K562 (cell line): ENCODE results near the gene MSH3. TPM values are rescaled to one million over a fixed set of nuclear protein-coding genes. Genes with fewer than 3 reads are reported as not detected.

Experiments
- ATAC-seq: fragments of 200-7000 bp; cut with Tn5 transposase; 3 replicates; pipeline ENCODE4 v1.9.1; 2020; ENCODE audit warnings: moderate library complexity
- BruUV-seq: library from RNA; stranded (reverse); fragments of 400-500 nt; replicated peaks from 2 replicates; lab custom pipeline; 2021; lab: Mats Ljungman, UMichigan
- CTCF ChIA-PET: fragments of 300-600 bp; formaldehyde crosslinking; extraction: SDS; loops from one replicate; lab custom pipeline; 2021; ENCODE audit warnings: low intra/inter-chr PET ratio; lab: Yijun Ruan, JAX
- POLR2A ChIA-PET: fragments of 300-600, 350-650 bp; sonication (Branson Sonifier 250); formaldehyde crosslinking; extraction: SDS; loops from one replicate; lab custom pipeline; 2021; ENCODE audit warnings: antibody characterized with exemption, inconsistent platforms; lab: Yijun Ruan, JAX
- DNase-seq, 4 experiments: peaks; one replicate each; pipeline versions ENCODE4 v3.0.0 to v3.0.0-alpha.2; 2011 to 2018; ENCODE audit warnings: low spot score in 3 of 4, mixed read lengths in 3 of 4; ENCODE audit errors: extremely low read depth in 1 of 4
- FAIRE-seq: peaks from 2 replicates; lab custom pipeline; 2011; peaks lifted over from hg19 to GRCh38; lab: Jason Lieb, UNC
- H2AFZ ChIP-seq: 2 replicates; pipeline ENCODE4 v1.6.0; 2011; ENCODE audit warnings: low read depth, low read length, control low read depth, inconsistent platforms
- H3K27ac ChIP-seq: fragments of 200-600 bp; 3 replicates; pipeline ENCODE4 v1.8.0; 2011; ENCODE audit warnings: low read depth, mild to moderate bottlenecking, control low read depth, inconsistent platforms, low read length, moderate library complexity, mixed read lengths; ENCODE audit errors: extremely low read depth
- H3K27me3 ChIP-seq, 2 experiments: fragments of 300-600 bp in 1 of 2; 2 replicates in 1 of 2; 3 replicates in 1 of 2; pipeline versions ENCODE4 v1.6.0 to v1.8.0; 2011; ENCODE audit warnings: inconsistent platforms in 2 of 2, low read length in 2 of 2, mild to moderate bottlenecking in 1 of 2, mixed read lengths in 1 of 2, moderate library complexity in 1 of 2; ENCODE audit not compliant: control insufficient read depth in 2 of 2, insufficient read depth in 2 of 2
- H3K36me3 ChIP-seq: fragments of 300-600 bp; 3 replicates; pipeline ENCODE4 v1.8.0; 2011; ENCODE audit warnings: mild to moderate bottlenecking, low read length, inconsistent platforms; ENCODE audit not compliant: control insufficient read depth, insufficient read depth
- H3K4me1 ChIP-seq, 2 experiments: fragments of 200-600 bp in 1 of 2; replicated peaks in 1 of 2; 2 replicates in 1 of 2; 3 replicates in 1 of 2; pipeline versions ENCODE4 v1.5.1 to v1.8.0; 2011; ENCODE audit warnings: inconsistent platforms in 2 of 2, low read length in 2 of 2, mild to moderate bottlenecking in 1 of 2, mixed read lengths in 1 of 2, moderate library complexity in 1 of 2; ENCODE audit not compliant: control insufficient read depth in 2 of 2, insufficient read depth in 2 of 2
- H3K4me2 ChIP-seq: 2 replicates; pipeline ENCODE4 v1.6.1; 2011; ENCODE audit warnings: low read length, control low read depth, inconsistent platforms, mixed read lengths; ENCODE audit not compliant: insufficient read depth
- H3K4me3 ChIP-seq: fragments of 200-600 bp; sonication (generic), shearing (Covaris generic); 2 replicates; pipeline ENCODE4 v1.5.1; 2016; ENCODE audit warnings: control low read depth, inconsistent platforms
- H3K79me2 ChIP-seq: fragments of 200-600 bp; 3 replicates; pipeline ENCODE4 v1.8.0; 2011; ENCODE audit warnings: low read length, inconsistent platforms; ENCODE audit not compliant: control insufficient read depth, insufficient read depth
- H3K9ac ChIP-seq, 2 experiments: 2 replicates each; pipeline versions ENCODE4 v1.6.0 to v1.6.1; 2011; ENCODE audit warnings: low read depth in 2 of 2, low read length in 2 of 2, control low read depth in 1 of 2, inconsistent platforms in 1 of 2, mild to moderate bottlenecking in 1 of 2, mixed read lengths in 1 of 2; ENCODE audit not compliant: insufficient read depth in 1 of 2
- H3K9me1 ChIP-seq: one replicate; pipeline ENCODE4 v1.6.0; 2011; ENCODE audit warnings: inconsistent platforms, mild to moderate bottlenecking, low read length, moderate library complexity; ENCODE audit not compliant: control insufficient read depth, insufficient read depth
- H3K9me3 ChIP-seq: replicated peaks from 2 replicates; pipeline ENCODE4 v1.5.1; 2011; ENCODE audit warnings: low read depth, low read length, inconsistent platforms; ENCODE audit not compliant: control insufficient read depth, insufficient read depth
- H4K20me1 ChIP-seq: replicated peaks from 2 replicates; pipeline ENCODE4 v1.6.1; 2011; ENCODE audit warnings: low read length, inconsistent platforms, mixed read lengths; ENCODE audit not compliant: control insufficient read depth, insufficient read depth
- GATA2 ChIP-seq: sonication (generic); formaldehyde crosslinking; IDR thresholded peaks from 2 replicates; pipeline ENCODE4 v1.4.0; 2020; ENCODE audit warnings: mild to moderate bottlenecking, missing genetic modification reagents
- GATAD2B ChIP-seq: fragments of 450-650 bp; IDR thresholded peaks from 2 replicates; pipeline ENCODE4 v1.6.1; 2017; ENCODE audit warnings: mild to moderate bottlenecking, borderline replicate concordance
- HDGF ChIP-seq: fragments of 450-650 bp; IDR thresholded peaks from 2 replicates; pipeline ENCODE4 v1.6.1; 2016
- NFE2L1 ChIP-seq: fragments of 450-650 bp; IDR thresholded peaks from 2 replicates; pipeline ENCODE4 v1.6.1; 2016; ENCODE audit warnings: missing genetic modification characterization, low read depth, mild to moderate bottlenecking, missing compliant biosample characterization, moderate library complexity, borderline replicate concordance
- NRF1 ChIP-seq, 2 experiments: fragments of 450-650 bp; IDR thresholded peaks in 1 of 2; conservative IDR thresholded peaks in 1 of 2; 2 replicates each; pipeline ENCODE4 v1.6.1; 2014; ENCODE audit warnings: mild to moderate bottlenecking in 2 of 2
- RHOXF2B ChIP-seq: fragments of 250-450 bp; sonication (Bioruptor Pico); conservative IDR thresholded peaks from 2 replicates; pipeline ENCODE4 v1.5.1; 2021
- U2AF1 ChIP-seq: fragments of 200-400 bp; formaldehyde crosslinking; optimal IDR thresholded peaks from 2 replicates; pipeline ENCODE3; 2017; ENCODE audit warnings: mild to moderate bottlenecking, low read depth, low read length, moderate library complexity
- ZC3H11A ChIP-seq: IDR thresholded peaks from 2 replicates; pipeline ENCODE4 v1.6.1; 2012; ENCODE audit warnings: low read depth, low read length, improper control_type of control experiment
- ZFPM2 ChIP-seq: fragments of 250-450 bp; sonication (Bioruptor Pico); IDR thresholded peaks from 2 replicates; pipeline ENCODE4 v1.5.1; 2022; ENCODE audit warnings: mild to moderate bottlenecking
- in situ Hi-C: fragments of 300-500 bp; cut with MboI; formaldehyde crosslinking; loops from 4 replicates; pipeline ENCODE4 v1.15.0; 2018; ENCODE audit warnings: inconsistent platforms, mixed read lengths
- intact Hi-C: fragments of 100-400 bp; cut with micrococcal nuclease; formaldehyde crosslinking; loops from 2 replicates; pipeline ENCODE4 v1.14.2; 2022
- polyA plus RNA-seq, 8 experiments: library from polyadenylated mRNA; depleted of rRNA in 4 of 8; stranded (reverse) in 5 of 8; unstranded in 3 of 8; fragments of >200 nt; fragmentation: Nextera tagmentation in 2 of 8; fragmentation: Illumina TruSeq in 1 of 8; extraction: Ambion mirVana in 2 of 8; extraction: Trizol in 1 of 8; gene quantifications; 2 replicates each; pipeline versions ENCODE4 v1.2.1 to v1.2.3, GENCODE V29; 2011 to 2014; ENCODE audit warnings: inconsistent platforms in 1 of 8, missing spikeins in 1 of 8
- total RNA-seq, 7 experiments: library from RNA; depleted of rRNA in 6 of 7; stranded (reverse); fragments of >200 nt in 6 of 7; fragmentation: Illumina TruSeq in 2 of 7; extraction: Trizol in 2 of 7; gene quantifications; 2 replicates each; pipeline versions ENCODE4 v1.2.1 to v1.2.3, GENCODE V29; 2011 to 2021; ENCODE audit warnings: low replicate concordance in 1 of 7

Gene MSH3
- total and polyA plus RNA-seq, 9 of the 15 experiments (the other 6 are each of a cell fraction or from before 2014, with no cell fraction given): 3.9 to 17.2 (median 13.2) TPM

DNA sequence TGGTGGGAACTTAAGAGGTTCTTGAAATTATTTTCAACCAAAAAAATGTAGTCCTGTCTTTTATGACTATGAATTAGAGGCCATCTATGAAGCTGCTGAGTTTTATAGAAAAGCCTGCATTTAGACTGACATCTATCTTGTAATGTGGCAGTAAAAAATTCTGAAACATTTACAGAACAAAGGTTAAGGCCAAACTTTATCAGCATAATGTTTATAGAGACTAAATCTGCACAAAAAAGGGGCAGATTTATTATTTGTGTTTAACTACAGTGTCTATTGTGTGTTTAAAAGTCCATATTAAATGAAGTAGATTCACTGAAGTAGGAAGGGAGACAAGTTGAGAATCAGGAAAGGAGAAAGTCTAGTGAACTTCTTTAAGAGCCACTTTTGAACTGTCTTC lies 47.1 kb upstream of the MSH3 start:
- H2AFZ ChIP-seq: no peak overlapping the region
- in situ Hi-C loops: no loop called here
- TF ChIP-seq ZC3H11A (no peak), HDGF (no peak), RHOXF2B (CRISPR knock-in tag) (no peak), NRF1 (conservative IDR thresholded peaks at IDR 0.05 in 1 of 2, IDR thresholded peaks at IDR 0.05 in 1 of 2) (no peak)
- TF ChIP-seq, all 486 proteins: peak for 0
- H3K9me3 ChIP-seq: no peaks in the 10 kb centered on the region
- no peaks in the 10 kb centered on the region for H4K20me1 ChIP-seq
- no peaks in the 10 kb centered on the region for H3K36me3 ChIP-seq
- H3K79me2 ChIP-seq: no peaks in the 10 kb centered on the region
- no peak for FAIRE-seq
- no peak overlapping the region for H3K4me2 ChIP-seq
- BruUV-seq: no TSS peak
- no peaks in the 10 kb centered on the region for H3K27me3 ChIP-seq
- ATAC-seq: no peak
- no peak overlapping the region for H3K27ac ChIP-seq
- H3K9ac ChIP-seq: no peak overlapping the region
- ChIA-PET CTCF (no interaction called here), POLR2A (interaction anchor here (1.5 kb wide), 1 partner anchor 47 kb away, joined by 3 read pairs; the partner anchor contains the start of genes DHFR and MSH3)
- no peaks in the 10 kb centered on the region for H3K4me1 ChIP-seq
- no peak for DNase-seq
- no peaks in the 10 kb centered on the region for H3K9me1 ChIP-seq
- intact Hi-C loops: no loop called here
- H3K4me3 ChIP-seq: no peak overlapping the region

DNA sequence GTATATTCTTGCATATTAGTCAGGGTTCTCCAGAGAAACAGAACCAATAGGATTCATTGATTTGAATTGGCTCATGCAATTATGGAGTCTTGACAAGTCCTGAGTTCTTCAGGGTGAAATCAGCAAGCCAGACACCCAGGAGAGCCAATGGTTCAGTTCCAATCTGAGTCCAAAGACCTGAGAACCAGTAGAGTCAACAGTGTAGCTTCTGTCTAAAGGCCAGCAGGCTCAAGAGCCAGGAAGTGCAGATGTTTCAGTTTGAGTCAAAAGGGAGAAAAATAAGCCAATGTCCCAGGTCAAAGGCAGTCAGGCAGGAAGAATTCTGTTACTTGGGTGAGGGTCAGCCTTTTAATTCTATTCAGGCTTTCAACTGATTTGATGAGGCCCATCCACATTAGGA lies 46.6 kb upstream of the MSH3 start:
- BruUV-seq: no TSS peak
- Histone ChIP-seq H3K4me2 (no peak overlapping the region), H4K20me1 (no peaks in the 10 kb centered on the region), H3K9ac (no peak overlapping the region), H3K9me3 (no peaks in the 10 kb centered on the region), H2AFZ (no peak overlapping the region), H3K9me1 (no peaks in the 10 kb centered on the region), H3K79me2 (no peaks in the 10 kb centered on the region), H3K4me1 (no peaks in the 10 kb centered on the region), H3K4me3 (no peak overlapping the region), H3K36me3 (no peaks in the 10 kb centered on the region), H3K27ac (no peak overlapping the region), H3K27me3 (no peaks in the 10 kb centered on the region)
- no peak for TF ChIP-seq GATA2 (CRISPR knock-in tag)
- TF ChIP-seq U2AF1: no peak
- TF ChIP-seq GATAD2B: no peak
- no peak for TF ChIP-seq ZFPM2 (CRISPR knock-in tag)
- no peak for TF ChIP-seq NFE2L1
- no peak for ATAC-seq
- FAIRE-seq: no peak
- CTCF ChIA-PET: no interaction called here
- DNase-seq: no peak
- in situ Hi-C loops (no loop called here), intact Hi-C loops (no loop called here)
- POLR2A ChIA-PET: no interaction called here
